Measurements from ENCODE around the gene TRPM1.

Gene TRPM1

GRCh38 chr15:31042751-31043150, 58.8 kb downstream of the TRPM1 start:
- no peaks in the 10 kb centered on the region for H3K36me3 ChIP-seq (ENCODE audit: insufficient read depth, low read length)
- H3K4me1 ChIP-seq (ENCODE audit: insufficient read depth, low read length), result no peaks in the 10 kb centered on the region
- no peak overlapping the region for H3K27ac ChIP-seq (ENCODE audit: low read depth, low read length)
- no peak overlapping the region for H3K9ac ChIP-seq (ENCODE audit: low read length)
- H3K4me3 ChIP-seq (ENCODE audit: low read depth in 1 of 2, low read length in 2 of 2), result no peak overlapping the region
- H3K9me3 ChIP-seq (ENCODE audit: low read length), result no peaks in the 10 kb centered on the region
- no peaks in the 10 kb centered on the region for H3K27me3 ChIP-seq (ENCODE audit: control insufficient read depth in 1 of 2, insufficient read depth in 2 of 2, low read length in 2 of 2)

- H3K9ac ChIP-seq (ENCODE audit: low read length), result no peak overlapping the region
- H3K4me3 ChIP-seq (ENCODE audit: low read depth in 1 of 2, low read length in 2 of 2), result no peak overlapping the region
- H3K27me3 ChIP-seq (ENCODE audit: control insufficient read depth in 1 of 2, insufficient read depth in 2 of 2, low read length in 2 of 2), result no peaks in the 10 kb centered on the region
- no peaks in the 10 kb centered on the region for H3K9me3 ChIP-seq (ENCODE audit: low read length)
- no peaks in the 10 kb centered on the region for H3K4me1 ChIP-seq (ENCODE audit: insufficient read depth, low read length)
- no peaks in the 10 kb centered on the region for H3K36me3 ChIP-seq (ENCODE audit: insufficient read depth, low read length)
- H3K27ac ChIP-seq (ENCODE audit: low read depth, low read length), result no peak overlapping the region
Observed at GRCh38 chr15:31041610-31042009, 59.9 kb downstream of the TRPM1 start.

GRCh38 chr15:31040611-31041010, 60.9 kb downstream of the TRPM1 start:
- H3K27ac ChIP-seq (ENCODE audit: low read depth, low read length), result no peak overlapping the region
- H3K9ac ChIP-seq (ENCODE audit: low read length), result no peak overlapping the region
- H3K36me3 ChIP-seq (ENCODE audit: insufficient read depth, low read length), result no peaks in the 10 kb centered on the region
- no peaks in the 10 kb centered on the region for H3K9me3 ChIP-seq (ENCODE audit: low read length)
- H3K27me3 ChIP-seq (ENCODE audit: control insufficient read depth in 1 of 2, insufficient read depth in 2 of 2, low read length in 2 of 2), result no peaks in the 10 kb centered on the region
- no peaks in the 10 kb centered on the region for H3K4me1 ChIP-seq (ENCODE audit: insufficient read depth, low read length)
- no peak overlapping the region for H3K4me3 ChIP-seq (ENCODE audit: low read depth in 1 of 2, low read length in 2 of 2)

- no peak overlapping the region for H3K27ac ChIP-seq (ENCODE audit: low read depth, low read length)
- no peaks in the 10 kb centered on the region for H3K4me1 ChIP-seq (ENCODE audit: insufficient read depth, low read length)
- H3K4me3 ChIP-seq (ENCODE audit: low read depth in 1 of 2, low read length in 2 of 2), result no peak overlapping the region
- no peaks in the 10 kb centered on the region for H3K9me3 ChIP-seq (ENCODE audit: low read length)
- no peak overlapping the region for H3K9ac ChIP-seq (ENCODE audit: low read length)
- H3K36me3 ChIP-seq (ENCODE audit: insufficient read depth, low read length), result no peaks in the 10 kb centered on the region
- no peaks in the 10 kb centered on the region for H3K27me3 ChIP-seq (ENCODE audit: control insufficient read depth in 1 of 2, insufficient read depth in 2 of 2, low read length in 2 of 2)
Observed at GRCh38 chr15:31039961-31040360, 61.6 kb downstream of the TRPM1 start.

GRCh38 chr15:31037731-31038477, 63.6 kb downstream of the TRPM1 start:
- no peaks in the 10 kb centered on the region for H3K36me3 ChIP-seq (ENCODE audit: insufficient read depth, low read length)
- H3K27ac ChIP-seq (ENCODE audit: low read depth, low read length), result no peak overlapping the region
- no peaks in the 10 kb centered on the region for H3K27me3 ChIP-seq (ENCODE audit: control insufficient read depth in 1 of 2, insufficient read depth in 2 of 2, low read length in 2 of 2)
- no peaks in the 10 kb centered on the region for H3K4me1 ChIP-seq (ENCODE audit: insufficient read depth, low read length)
- no peaks in the 10 kb centered on the region for H3K9me3 ChIP-seq (ENCODE audit: low read length)
- H3K4me3 ChIP-seq (ENCODE audit: low read depth in 1 of 2, low read length in 2 of 2), result no peak overlapping the region
- H3K9ac ChIP-seq (ENCODE audit: low read length), result no peak overlapping the region

- H3K36me3 ChIP-seq (ENCODE audit: insufficient read depth, low read length), result no peaks in the 10 kb centered on the region
- no peak overlapping the region for H3K27ac ChIP-seq (ENCODE audit: low read depth, low read length)
- H3K4me1 ChIP-seq (ENCODE audit: insufficient read depth, low read length), result no peaks in the 10 kb centered on the region
- no peak overlapping the region for H3K4me3 ChIP-seq (ENCODE audit: low read depth in 1 of 2, low read length in 2 of 2)
- H3K27me3 ChIP-seq (ENCODE audit: control insufficient read depth in 1 of 2, insufficient read depth in 2 of 2, low read length in 2 of 2), result no peaks in the 10 kb centered on the region
- no peak overlapping the region for H3K9ac ChIP-seq (ENCODE audit: low read length)
- no peaks in the 10 kb centered on the region for H3K9me3 ChIP-seq (ENCODE audit: low read length)
Observed at GRCh38 chr15:31036783-31037182, 64.7 kb downstream of the TRPM1 start.

GRCh38 chr15:31035610-31036009, 65.9 kb downstream of the TRPM1 start:
- H3K9ac ChIP-seq (ENCODE audit: low read length), result no peak overlapping the region
- no peaks in the 10 kb centered on the region for H3K36me3 ChIP-seq (ENCODE audit: insufficient read depth, low read length)
- H3K4me1 ChIP-seq (ENCODE audit: insufficient read depth, low read length), result no peaks in the 10 kb centered on the region
- H3K4me3 ChIP-seq (ENCODE audit: low read depth in 1 of 2, low read length in 2 of 2), result no peak overlapping the region
- H3K9me3 ChIP-seq (ENCODE audit: low read length), result no peaks in the 10 kb centered on the region
- no peak overlapping the region for H3K27ac ChIP-seq (ENCODE audit: low read depth, low read length)
- no peaks in the 10 kb centered on the region for H3K27me3 ChIP-seq (ENCODE audit: control insufficient read depth in 1 of 2, insufficient read depth in 2 of 2, low read length in 2 of 2)

GRCh38 chr15:31034152-31034551, 67.4 kb downstream of the TRPM1 start:
- Histone ChIP-seq H3K4me1 (ENCODE audit: insufficient read depth, low read length) (no peaks in the 10 kb centered on the region), H3K9ac (ENCODE audit: low read length) (no peak overlapping the region), H3K27me3 (ENCODE audit: control insufficient read depth in 1 of 2, insufficient read depth in 2 of 2, low read length in 2 of 2) (no peaks in the 10 kb centered on the region), H3K4me3 (ENCODE audit: low read depth in 1 of 2, low read length in 2 of 2) (no peak overlapping the region), H3K27ac (ENCODE audit: low read depth, low read length) (no peak overlapping the region), H3K9me3 (ENCODE audit: low read length) (no peaks in the 10 kb centered on the region), H3K36me3 (ENCODE audit: insufficient read depth, low read length) (no peaks in the 10 kb centered on the region)

GRCh38 chr15:31032961-31033371, 68.6 kb downstream of the TRPM1 start:
- no peak overlapping the region for H3K9ac ChIP-seq (ENCODE audit: low read length)

GRCh38 chr15:31031471-31032067, 70.0 kb downstream of the TRPM1 start:
- H3K4me3 ChIP-seq (ENCODE audit: low read depth in 1 of 2, low read length in 2 of 2), result no peak overlapping the region
- no peaks in the 10 kb centered on the region for H3K36me3 ChIP-seq (ENCODE audit: insufficient read depth, low read length)
- no peak overlapping the region for H3K9ac ChIP-seq (ENCODE audit: low read length)
- H3K4me1 ChIP-seq (ENCODE audit: insufficient read depth, low read length), result no peaks in the 10 kb centered on the region
- no peaks in the 10 kb centered on the region for H3K27me3 ChIP-seq (ENCODE audit: control insufficient read depth in 1 of 2, insufficient read depth in 2 of 2, low read length in 2 of 2)
- H3K9me3 ChIP-seq (ENCODE audit: low read length), result no peaks in the 10 kb centered on the region
- H3K27ac ChIP-seq (ENCODE audit: low read depth, low read length), result no peak overlapping the region

More at GRCh38 chr15:31032961-31033371, 68.6 kb downstream of the TRPM1 start:
- H3K9me3 ChIP-seq (ENCODE audit: low read length), result no peaks in the 10 kb centered on the region
- H3K4me1 ChIP-seq (ENCODE audit: insufficient read depth, low read length), result no peaks in the 10 kb centered on the region
- no peak overlapping the region for H3K4me3 ChIP-seq (ENCODE audit: low read depth in 1 of 2, low read length in 2 of 2)
- H3K27me3 ChIP-seq (ENCODE audit: control insufficient read depth in 1 of 2, insufficient read depth in 2 of 2, low read length in 2 of 2), result no peaks in the 10 kb centered on the region
- H3K27ac ChIP-seq (ENCODE audit: low read depth, low read length), result no peak overlapping the region
- no peaks in the 10 kb centered on the region for H3K36me3 ChIP-seq (ENCODE audit: insufficient read depth, low read length)

GRCh38 chr15:31027910-31028578, 73.5 kb downstream of the TRPM1 start:
- Histone ChIP-seq H3K4me3 (ENCODE audit: low read depth in 1 of 2, low read length in 2 of 2) (no peak overlapping the region), H3K9me3 (ENCODE audit: low read length) (no peaks in the 10 kb centered on the region), H3K36me3 (ENCODE audit: insufficient read depth, low read length) (no peaks in the 10 kb centered on the region), H3K9ac (ENCODE audit: low read length) (no peak overlapping the region), H3K27ac (ENCODE audit: low read depth, low read length) (no peak overlapping the region), H3K27me3 (ENCODE audit: control insufficient read depth in 1 of 2, insufficient read depth in 2 of 2, low read length in 2 of 2) (no peaks in the 10 kb centered on the region), H3K4me1 (ENCODE audit: insufficient read depth, low read length) (no peaks in the 10 kb centered on the region)

Data from muscle layer of colon (tissue), 2 donors.